HG02970 (cell line): ENCODE measurements around the gene ADAMTS17.
"Not testable (repeated sequence)": the region's sequence is repeated elsewhere in the genome, so short reads cannot be mapped to it uniquely, and the experiment has no call there.

Experiments used
- ATAC-seq: cut with Tn5 transposase; IDR thresholded peaks from one replicate; pipeline ENCODE4 v1.9.1; 2021; ENCODE audit warnings: mild to moderate bottlenecking, moderate library complexity, moderate number of reproducible peaks; ENCODE audit not compliant: unreplicated experiment, low FRiP score

ADAMTS17 gene

DNA sequence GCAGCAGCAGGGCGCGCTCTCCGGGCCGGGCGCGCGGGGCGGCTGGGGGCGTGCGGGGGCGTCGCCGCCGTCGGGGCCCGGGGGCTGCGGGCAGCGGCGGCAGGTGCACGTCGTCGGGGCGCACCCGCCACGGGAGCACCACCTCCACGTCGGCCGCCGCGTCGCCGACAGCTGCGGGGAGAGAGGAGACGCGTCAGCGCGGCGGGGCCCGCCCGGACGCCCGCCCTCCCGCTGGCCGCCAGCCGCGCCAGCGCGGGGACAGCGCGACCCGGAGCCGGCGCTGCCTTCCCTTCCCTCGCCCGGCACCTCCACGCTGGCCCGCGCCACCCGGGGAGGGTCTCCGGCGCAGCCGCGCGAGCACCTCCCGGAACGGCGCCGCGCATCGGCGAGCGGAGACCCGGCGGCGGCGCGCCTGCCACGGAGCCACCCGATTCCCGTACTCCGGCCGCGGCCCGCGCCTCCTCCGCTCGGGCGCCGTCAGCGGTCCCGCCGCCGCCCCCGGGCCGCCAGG is 481 bp downstream of the ADAMTS17 start:
- ATAC-seq, result peak; percentile 5

DNA sequence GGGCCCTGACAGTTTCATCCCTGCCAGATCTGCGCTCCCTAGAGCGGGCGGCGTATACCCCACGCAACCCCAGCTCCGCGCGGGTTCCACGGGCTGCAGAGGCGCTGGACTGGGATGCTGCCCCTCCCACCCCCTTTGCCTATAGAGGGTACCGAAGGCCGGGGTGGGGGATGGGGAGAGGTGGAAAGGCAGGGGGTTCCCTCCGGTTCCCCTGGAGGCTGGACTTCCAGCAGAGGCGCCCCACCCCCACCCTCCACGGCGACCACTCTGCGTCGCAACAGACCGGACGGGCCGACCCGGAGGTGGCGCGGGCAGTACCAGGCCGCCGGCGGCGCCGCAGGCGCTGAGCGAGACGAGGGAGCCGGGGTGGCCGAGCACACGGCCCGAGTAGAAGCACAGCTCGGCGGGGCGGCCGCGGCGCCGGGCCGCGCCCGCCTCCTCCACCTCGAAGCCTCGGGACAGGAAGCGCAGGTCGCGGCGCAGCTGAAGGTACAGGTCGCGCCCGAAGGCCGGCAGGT is 995 bp downstream of the ADAMTS17 start:
- no peak for ATAC-seq

DNA sequence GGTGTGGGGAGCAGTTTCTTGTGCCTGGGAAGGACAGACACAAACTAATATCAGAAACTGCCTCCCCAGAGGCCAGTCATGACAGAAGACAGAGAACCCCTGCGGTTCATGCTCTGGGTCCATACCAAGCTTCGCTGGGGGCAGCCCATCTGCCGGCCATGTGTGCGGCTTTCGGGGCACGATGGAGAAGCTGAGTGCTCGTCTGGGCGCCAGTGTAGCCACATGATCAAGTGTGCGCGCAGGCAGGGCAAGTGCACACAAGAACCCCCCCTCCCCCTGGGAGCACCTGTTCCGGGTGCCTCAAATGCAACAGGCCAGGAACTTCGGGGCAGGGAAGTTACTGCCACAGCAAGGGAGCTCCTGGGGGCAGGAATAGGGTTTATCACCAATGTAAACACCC is 1.8 kb downstream of the ADAMTS17 start:
- no peak for ATAC-seq

DNA sequence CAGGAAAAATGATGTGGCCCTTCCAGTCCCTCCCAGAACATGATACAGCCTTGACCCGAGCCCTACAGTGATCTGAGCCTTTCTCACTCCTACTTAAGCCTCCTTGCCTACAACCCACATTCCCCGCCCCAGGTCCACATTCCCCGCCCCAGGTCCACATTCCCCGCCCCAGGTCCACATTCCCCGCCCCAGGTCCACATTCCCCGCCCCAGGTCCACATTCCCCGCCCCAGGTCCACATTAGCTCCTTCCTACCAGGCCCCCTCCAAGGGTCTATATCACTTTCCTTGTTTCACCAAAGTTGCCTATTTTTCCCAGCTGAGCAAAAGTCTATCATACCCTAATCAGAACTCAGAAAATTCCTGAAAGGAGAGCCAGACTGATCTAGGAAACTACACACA is 2.3 kb downstream of the ADAMTS17 start:
- not testable (repeated sequence) for ATAC-seq

DNA sequence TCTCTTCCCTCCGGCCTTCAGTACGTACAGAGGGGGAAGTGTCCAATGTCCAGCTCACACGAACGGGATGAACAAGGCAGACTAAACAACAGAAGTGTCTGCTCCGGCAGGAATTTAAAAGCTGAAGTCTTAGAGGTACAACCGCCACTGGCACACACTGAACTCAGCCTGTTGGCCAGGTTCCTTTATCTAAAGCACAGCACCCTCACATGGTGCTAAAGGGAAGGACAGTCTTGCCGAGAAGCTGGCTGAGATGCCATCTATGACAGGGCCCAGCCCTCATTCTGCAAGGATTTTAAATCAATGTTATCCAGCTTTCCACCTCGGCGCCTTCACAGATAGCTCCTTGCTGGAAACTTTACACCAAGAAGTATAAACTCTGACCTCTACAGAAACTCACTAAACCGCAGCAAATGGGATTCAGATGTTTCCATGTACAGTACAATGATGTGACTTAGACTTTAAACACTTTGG is 2.8 kb downstream of the ADAMTS17 start:
- ATAC-seq, result no peak

DNA sequence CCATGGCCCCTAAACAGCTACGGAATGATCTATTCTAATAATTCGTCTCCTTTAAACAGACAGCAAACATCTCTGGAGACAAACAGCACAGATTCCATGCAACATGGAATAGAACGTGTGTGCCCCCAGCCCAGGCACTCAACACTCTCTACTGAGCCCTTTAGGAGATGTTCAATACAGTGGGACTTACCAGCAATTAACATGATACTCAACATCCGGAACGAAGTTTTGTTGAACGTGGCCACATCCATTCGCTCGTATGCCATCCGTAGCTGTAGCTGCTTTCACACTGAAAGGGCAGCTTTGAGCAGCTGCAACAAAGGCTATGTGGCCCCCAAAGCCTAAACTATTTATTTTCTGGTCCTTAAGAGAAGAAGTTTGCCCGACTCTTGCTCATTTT is 3.5 kb downstream of the ADAMTS17 start:
- no peak for ATAC-seq

DNA sequence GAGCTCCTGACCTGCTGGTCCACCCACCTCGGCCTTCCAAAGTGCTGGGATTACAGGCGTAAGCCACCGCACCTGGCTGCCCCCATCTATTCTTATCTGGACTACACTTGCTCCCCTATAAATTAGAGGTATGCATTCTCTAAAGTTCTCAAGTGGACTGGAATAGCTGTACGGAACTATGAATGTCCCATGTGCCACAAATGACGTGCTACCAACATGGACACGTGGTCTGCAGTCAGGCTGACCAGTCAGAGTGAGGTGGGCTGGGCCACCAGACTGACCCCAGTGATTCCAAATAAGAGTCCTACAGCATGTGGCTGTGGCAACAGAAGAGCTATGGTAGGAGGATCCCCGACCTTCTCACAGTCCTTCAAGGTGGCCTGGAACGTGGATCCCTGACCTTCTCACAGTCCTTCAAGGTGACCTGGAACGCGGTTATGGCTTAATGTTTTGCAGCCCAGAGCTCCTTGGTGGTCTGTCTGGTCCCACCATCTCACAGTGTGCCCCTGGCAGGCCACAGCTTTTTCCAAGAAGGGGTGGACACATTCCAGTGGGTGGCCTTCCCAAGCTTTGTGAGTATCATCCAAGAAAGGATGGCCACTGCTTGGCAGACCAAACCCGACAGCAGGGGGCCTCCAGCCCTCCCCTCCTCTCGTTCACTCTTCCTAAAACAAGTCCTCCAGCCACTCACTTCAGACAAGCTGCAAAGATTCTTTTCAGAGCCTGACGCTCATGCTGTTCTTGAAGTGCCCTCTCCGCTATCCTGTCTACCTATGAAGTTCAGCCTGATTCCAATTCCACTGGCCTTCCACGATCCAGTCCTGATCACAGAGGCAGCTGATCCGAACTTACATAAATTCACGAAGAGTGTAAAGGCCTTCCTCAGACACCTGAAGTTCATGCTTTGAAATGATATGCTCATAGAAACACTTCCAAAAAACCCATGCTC is 4.4 kb downstream of the ADAMTS17 start:
- ATAC-seq, result no peak

DNA sequence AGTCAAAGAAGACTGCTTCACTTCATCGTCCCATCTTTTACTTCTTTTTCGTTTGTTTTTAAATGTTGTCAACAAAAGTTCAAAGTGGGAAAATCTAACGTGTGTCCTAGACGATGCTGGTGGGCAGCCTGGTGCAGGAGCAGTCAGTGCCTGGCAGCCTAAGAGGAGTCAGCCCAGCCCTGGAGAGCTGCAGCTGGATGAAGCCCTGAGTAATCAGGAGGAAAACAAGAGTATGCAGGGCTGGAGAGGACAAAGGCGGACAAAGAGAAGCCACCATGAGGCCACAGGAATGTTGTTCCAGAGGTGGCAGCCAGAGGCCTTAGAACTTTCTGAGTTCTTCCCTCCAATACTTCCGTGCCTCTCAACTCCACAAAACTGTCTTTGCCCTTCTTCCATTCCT is 5.7 kb downstream of the ADAMTS17 start:
- no peak for ATAC-seq

DNA sequence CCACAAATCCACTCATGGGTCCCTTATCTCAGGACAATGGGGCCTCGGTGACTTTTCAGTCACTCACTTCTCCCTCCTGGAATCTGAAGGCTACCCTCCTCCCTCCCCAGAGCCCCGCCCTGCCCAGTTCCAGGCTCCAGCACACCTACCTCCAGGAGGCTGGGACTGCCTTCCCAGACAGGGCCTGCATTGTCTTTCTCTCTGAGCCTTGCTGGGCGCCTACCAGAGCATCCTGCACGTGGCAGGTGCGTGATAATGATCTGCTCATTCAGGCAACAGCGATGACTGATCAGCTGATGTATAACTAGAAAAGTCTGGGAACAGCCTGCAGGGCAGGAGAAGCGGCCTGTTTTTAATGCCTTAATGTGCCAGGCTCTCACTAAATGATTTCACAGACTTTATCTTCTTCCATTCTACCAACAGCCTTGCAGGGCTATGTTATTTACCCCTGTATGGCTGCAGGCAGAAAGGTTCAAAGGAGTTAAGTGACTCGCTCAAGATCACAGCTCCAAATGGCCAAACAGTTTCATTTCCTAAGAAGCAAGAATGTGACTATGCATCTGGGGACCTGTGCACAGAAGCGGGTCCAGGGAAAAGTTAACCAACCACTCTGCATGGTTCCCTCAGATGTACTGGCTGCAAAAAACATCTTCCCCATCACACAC is 6.3 kb downstream of the ADAMTS17 start:
- no peak for ATAC-seq

DNA sequence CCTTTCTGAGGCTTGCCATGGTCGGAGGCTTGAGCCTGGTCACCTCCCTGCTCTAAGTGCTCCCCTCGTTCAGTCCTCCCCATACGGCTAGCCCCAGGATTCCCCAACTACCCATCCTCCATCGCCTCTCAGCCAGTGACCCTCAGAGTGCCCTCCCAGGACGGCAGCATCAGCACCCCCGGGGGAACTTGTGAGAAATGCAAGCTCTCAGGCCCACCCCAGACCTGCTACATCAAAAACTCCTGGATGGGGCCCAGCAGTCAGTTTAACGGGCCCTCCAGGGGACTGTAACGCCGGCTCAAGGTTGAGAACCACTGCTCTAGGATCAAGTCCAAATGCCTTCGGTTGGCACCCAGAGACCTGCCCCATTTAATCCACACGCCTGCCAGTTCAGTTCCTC is 6.9 kb downstream of the ADAMTS17 start:
- ATAC-seq, result no peak

DNA sequence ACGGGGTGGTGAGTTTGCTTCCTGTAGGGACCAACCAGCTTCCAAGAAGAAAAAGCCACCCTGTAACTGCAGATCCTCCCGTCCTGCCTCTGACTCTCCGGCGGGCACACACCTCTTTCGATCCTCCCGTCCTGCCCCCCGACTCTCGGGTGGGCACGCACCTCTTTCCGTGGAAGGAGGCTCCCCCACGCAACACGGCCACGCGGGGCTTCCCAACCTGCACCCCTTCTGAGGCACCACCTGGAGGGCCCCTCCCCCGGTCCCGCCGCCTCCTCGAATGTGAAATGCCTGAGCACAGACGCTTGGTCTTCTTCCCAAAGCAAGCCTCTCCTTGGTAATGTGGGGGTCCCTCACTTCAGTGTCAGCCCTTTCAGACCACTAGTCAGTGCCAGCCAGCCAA is 7.3 kb downstream of the ADAMTS17 start:
- no peak for ATAC-seq

DNA sequence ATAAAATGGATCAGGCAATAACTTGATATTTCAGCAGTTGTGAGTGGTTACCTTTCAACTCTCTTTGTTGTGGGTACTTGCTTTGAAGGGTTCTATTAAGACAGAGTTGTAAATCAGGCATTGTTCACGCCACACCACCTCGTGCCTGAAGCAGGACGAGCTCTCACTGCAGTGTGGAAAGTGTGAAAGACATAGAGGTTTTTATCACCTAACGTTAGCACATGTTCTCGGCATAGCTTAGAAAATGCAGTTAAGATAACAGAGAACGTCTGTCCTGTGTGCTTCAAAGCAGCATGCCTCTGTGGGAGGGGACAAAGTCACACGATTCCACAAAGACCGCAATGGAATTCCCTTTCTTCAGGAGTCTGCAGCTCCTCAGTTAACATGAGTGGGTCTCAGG is 7.8 kb downstream of the ADAMTS17 start:
- ATAC-seq, result no peak

DNA sequence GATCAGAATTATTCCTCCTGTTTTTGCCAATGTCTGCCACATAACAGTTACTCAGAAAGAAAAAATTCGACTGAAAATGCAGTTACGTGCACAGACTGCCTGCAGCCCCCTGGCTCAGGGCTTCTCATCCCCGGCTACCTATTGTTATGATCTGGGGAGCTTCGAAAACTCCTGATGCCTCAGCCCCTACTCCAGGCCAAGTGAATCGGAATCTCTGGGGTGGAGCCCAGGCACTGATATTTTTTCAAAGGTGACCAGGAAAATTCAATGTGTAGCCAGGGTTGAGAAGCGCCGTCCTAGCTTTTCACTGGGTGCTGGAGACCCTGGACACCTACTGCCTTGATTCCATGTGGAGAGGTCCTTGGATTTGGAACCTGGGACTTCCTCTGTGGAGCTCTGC is 8.5 kb downstream of the ADAMTS17 start:
- no peak for ATAC-seq

DNA sequence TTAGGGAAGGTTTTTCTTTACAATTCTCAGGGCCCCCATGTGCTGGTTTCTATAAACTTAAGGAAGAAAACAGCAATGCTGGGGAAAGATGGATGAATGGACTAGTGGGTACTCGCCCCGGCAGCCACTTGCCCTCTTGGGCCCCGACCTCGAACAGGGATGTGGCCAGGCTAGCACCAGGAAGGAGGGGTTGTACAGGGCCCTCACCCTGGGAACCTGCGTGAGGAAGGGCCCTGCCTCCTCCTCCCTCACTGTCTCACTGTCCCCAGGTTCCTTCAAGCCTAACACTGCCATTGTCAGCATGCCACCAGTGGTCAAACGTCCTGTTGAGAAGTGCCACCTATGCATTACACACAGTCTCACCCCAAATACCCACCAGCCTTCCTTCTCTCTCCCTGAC is 9.1 kb downstream of the ADAMTS17 start:
- ATAC-seq, result no peak

DNA sequence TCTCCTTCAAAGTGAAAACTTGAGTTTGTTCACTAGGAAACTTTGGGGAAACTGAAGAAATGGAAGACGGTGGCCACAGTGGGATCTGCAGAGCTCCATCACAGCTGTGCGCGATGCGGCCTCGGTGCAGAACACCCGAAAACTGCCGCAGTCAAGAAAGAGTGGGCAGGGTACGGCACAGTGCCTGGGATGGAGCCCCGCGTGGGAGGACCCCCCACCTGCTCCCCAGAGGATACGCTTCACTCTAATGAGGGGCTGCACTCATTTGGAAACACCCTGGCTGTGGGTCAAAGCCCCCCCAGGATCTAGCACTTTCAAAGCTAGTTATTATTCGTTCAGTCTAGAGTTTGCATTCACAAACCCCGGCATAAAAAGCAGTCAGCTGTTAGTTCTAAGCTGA is 9.5 kb downstream of the ADAMTS17 start:
- no peak for ATAC-seq

DNA sequence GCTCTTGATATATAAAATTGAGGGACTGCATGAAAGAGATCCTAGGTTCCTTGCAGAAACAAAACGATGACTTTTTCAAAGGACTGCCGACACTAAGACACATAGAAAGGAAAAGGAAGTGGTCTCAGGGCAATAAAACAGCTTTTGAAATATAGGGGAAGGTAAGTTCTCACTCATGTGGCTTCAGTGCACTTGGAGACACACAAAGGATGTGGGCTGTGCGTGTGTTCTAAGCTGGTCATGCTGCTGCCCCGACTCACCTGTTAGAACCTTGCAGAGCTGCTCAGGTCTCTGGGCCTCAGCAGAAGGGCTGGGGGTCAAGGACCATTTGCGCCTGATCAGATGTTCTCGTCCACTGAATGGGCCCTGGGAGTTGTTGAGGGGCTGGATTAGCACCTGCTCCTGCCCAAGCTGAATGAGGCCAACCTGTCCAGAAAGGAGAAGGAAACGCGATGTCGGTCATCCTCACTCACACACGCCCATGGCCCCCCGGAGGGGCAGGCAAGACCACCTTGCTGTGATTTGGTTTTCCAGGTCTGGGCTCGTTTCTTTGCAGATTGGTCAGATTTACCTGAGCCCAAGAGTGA is 11.1 kb downstream of the ADAMTS17 start:
- ATAC-seq, result no peak

DNA sequence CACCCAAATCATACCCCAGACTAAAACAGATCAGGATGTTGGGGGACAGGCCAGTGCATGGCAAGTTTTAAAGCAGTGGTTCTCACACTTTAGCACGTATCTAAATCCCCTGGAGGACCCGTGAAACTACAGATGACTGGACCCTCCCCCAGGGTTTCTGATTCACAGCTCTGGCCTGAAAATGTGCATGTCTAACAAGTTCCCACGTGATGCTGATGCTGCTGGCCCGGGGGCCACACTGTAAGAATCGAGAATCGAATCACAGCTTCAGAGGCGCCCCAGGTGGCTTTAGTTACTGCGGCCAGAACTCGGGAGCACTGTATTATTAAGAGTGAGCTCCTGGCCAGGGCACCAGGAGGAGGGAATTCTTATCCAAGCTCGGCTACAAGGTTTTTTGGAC is 11.6 kb downstream of the ADAMTS17 start:
- ATAC-seq, result no peak

DNA sequence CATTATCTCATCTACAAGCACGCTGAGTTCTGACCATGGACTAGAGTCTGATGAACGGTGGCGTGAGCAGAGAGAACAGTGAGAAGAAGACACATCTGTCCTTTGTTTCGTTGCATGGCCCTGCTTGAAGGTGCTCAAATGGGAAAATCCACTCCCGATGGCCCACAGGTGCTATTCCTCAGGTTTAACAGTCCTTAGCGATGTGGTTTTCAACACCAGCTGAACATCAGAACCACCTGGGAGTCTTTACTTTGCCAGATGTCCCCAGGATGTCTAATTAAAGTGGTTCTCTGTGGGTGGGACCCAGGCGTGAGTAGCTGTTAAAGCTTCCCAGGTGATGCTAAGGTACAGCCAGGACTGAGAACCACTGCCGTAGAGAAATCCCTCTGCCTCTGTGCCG is 13.0 kb downstream of the ADAMTS17 start:
- no peak for ATAC-seq

DNA sequence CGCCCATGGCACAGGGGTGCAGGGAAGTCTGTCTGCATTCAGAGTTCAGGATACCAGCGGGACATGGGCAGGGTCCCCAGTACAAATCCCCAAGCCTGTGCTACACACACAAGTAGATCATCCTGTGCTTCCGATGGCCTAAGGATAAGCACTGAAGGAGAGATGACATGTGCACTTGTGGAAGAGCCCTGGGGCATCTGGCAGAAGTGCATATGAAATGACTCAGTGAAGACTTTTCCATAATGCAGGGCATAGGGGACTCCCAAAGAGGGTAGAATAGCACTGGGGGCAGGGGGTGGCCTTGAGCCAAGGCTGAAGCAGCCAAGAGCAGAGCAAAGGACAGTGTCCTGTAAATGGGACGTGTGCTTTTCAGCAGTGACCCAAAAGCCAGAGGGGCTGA is 22.9 kb downstream of the ADAMTS17 start:
- no peak for ATAC-seq

DNA sequence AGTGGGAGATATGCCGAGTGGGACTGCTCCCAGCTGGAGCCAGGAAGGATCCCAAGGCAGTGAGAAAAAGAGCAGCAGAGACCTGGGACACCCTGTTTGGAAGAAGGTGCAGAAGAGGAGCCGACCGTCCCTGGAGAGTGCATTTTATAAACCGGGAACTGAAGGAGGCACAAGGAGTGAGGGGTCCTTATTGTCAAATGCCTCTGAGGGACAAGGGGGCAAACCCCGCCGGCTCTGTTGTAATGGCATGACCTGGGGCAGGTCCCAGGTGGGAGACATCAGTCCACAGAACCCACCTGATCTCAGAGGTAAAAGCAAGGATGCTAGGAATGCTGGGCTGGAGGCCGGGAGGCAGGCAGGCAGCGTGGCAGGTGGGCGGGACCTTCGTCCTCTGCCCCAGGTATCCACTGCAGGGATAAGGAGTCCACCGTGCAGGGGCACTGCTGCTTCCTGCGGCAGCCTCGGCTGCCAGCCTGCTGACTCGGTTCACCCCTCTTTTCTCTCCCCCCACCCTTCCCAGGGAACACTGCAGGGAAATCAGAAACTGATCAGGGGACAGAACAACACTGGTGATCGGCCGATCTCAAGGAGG is 26.9 kb downstream of the ADAMTS17 start:
- ATAC-seq, result no peak
